Adrenal gland (tissue), 12 donors: ENCODE results near the gene NOB1. TPM values are rescaled to one million over a fixed set of nuclear protein-coding genes. Genes with fewer than 3 reads are reported as not detected.

Source experiments
- DNase-seq, 7 donors: peaks; one replicate each; pipeline ENCODE4 v3.0.0-alpha.2; 2019 to 2020
- H3K27ac ChIP-seq, 5 donors: fragments of 200-600 bp; sonication (generic) in 4 of 5; 1 replicate in 3 of 5; 2 replicates in 2 of 5; pipeline versions ENCODE4 v1.5.1 to v1.8.0; 2016 to 2020; ENCODE audit warnings: mild to moderate bottlenecking in 1 of 5
- H3K27me3 ChIP-seq: fragments of 200-600 bp; 2 replicates; pipeline ENCODE4 v1.8.0; 2021
- H3K36me3 ChIP-seq, 2 donors: fragments of 200-600 bp; replicated peaks in 1 of 2; 1 replicate in 1 of 2; 2 replicates in 1 of 2; pipeline versions ENCODE4 v1.5.1 to v1.8.0; 2018 to 2022
- H3K4me1 ChIP-seq, 2 donors: fragments of 200-600 bp; replicated peaks in 1 of 2; 1 replicate in 1 of 2; 2 replicates in 1 of 2; pipeline versions ENCODE4 v1.5.1 to v1.8.0; 2018 to 2021
- H3K4me3 ChIP-seq, 4 donors: fragments of 200-600 bp; sonication (generic) in 3 of 4; one replicate each; pipeline ENCODE4 v1.5.1; 2016 to 2018
- H3K9me3 ChIP-seq, 3 donors: fragments of 200-600 bp; sonication (generic) in 1 of 3; replicated peaks in 1 of 3; 1 replicate in 2 of 3; 2 replicates in 1 of 3; pipeline versions ENCODE4 v1.5.1 to v1.8.0; 2016 to 2021
- CTCF ChIP-seq, 6 experiments: fragments of 450-650 bp in 4 of 6; fragments of 200-600 bp in 2 of 6; sonication (generic) in 1 of 6; IDR thresholded peaks; 1 replicate in 5 of 6; 2 replicates in 1 of 6; pipeline versions ENCODE4 v1.5.1 to v1.8.0; 2016 to 2021; ENCODE audit warnings: antibody characterized with exemption in 6 of 6, mild to moderate bottlenecking in 2 of 6, moderate library complexity in 1 of 6
- POLR2A ChIP-seq, 2 donors: fragments of 450-650 bp; IDR thresholded peaks; one replicate each; pipeline ENCODE4 v1.6.1; 2017; ENCODE audit warnings: antibody characterized with exemption in 2 of 2, mild to moderate bottlenecking in 2 of 2, moderate library complexity in 1 of 2
- WGBS, 4 donors: extraction: QIAGEN DNeasy Blood & Tissue Kit in 2 of 4; methylation state at CpG; one replicate each; pipeline versions ENCODE4 v1.1.5 to v1.1.7; 2013 to 2017; 5-methylcytosine and 5-hydroxymethylcytosine counted together
- intact Hi-C, 2 donors: fragments of 100-400 bp; cut with DNase I; formaldehyde crosslinking; loops; one replicate each; pipeline versions ENCODE4 v1.14.1 to v1.15.0; 2022 to 2023
- polyA plus RNA-seq, 3 donors: library from polyadenylated mRNA; stranded (reverse); fragments of 200-250 nt in 2 of 3; fragments of 350-450 nt in 1 of 3; fragmentation: Illumina TruSeq in 1 of 3; extraction: RNeasy Lipid Tissue Mini Kit (QIAGEN cat#74804) in 1 of 3; gene quantifications; one replicate each; pipeline ENCODE4 v1.2.3, GENCODE V29; 2013 to 2014
- total RNA-seq, 9 donors: library from RNA; depleted of rRNA in 4 of 9; stranded (reverse); fragments of >200 nt in 4 of 9; fragments of 120-200 nt in 1 of 9; fragmentation: NEBNext Ultra II Directional in 1 of 9; extraction: Animal tissue kit (Norgen Biotek cat#: 25700) in 1 of 9; gene quantifications; one replicate each; pipeline versions ENCODE4 v1.1.0 to v1.2.4, GENCODE V29; 2013 to 2023
- donor health status: healthy with polysubstance abuse.
- donor health status: Bipolar disorder and iron deficiency.
- donor health status: DM: yes; HTN: yes; CAD: no.
- donor health status: DM: no; HTN: no; CAD: no.
- donor health status: DM: no; HTN: no; CAD: no.
- donor health status: DM: yes; HTN: yes; CAD: no.

Gene NOB1
- total and polyA plus RNA-seq, 12 donors, result 26.9 to 98.4 (median 70.4) TPM

GRCh38 chr16:69768666-69769065, 13.9 kb upstream of the NOB1 start:
- WGBS, 4 donors, result 85 to 96% (median 87%) methylated on average over 6 of the region's 6 CpGs
- no peak for TF ChIP-seq CTCF (IDR thresholded peaks at IDR 0.05)
- no peak for TF ChIP-seq POLR2A (IDR thresholded peaks at IDR 0.05)
- Histone ChIP-seq H3K4me3 (no peak overlapping the region), H3K9me3 (no peaks in the 10 kb centered on the region), H3K27me3 (no peaks in the 10 kb centered on the region), H3K27ac (no peak overlapping the region), H3K4me1 (peaks cover 17 to 25% of the 10 kb centered on the region in 2 donors), H3K36me3 (no peaks in the 10 kb centered on the region)
- DNase-seq, result no peak
- intact Hi-C loops, result no loop called here

GRCh38 chr16:69767459-69768229, 12.9 kb upstream of the NOB1 start:
- intact Hi-C loops, result no loop called here
- Histone ChIP-seq H3K4me1 (peaks cover 17 to 21% of the 10 kb centered on the region in 2 donors), H3K4me3 (no peak overlapping the region), H3K36me3 (no peaks in the 10 kb centered on the region), H3K9me3 (no peaks in the 10 kb centered on the region), H3K27ac (no peak overlapping the region), H3K27me3 (no peaks in the 10 kb centered on the region)
- TF ChIP-seq POLR2A (IDR thresholded peaks at IDR 0.05) (no peak), CTCF (IDR thresholded peaks at IDR 0.05) (no peak)
- no peak for DNase-seq
- 79 to 82% (median 80%) methylated on average over 5 of the region's 5 CpGs for WGBS, 4 donors

GRCh38 chr16:69763599-69763942, 8.8 kb upstream of the NOB1 start:
- H3K4me3 ChIP-seq, result peak overlapping the region in 1 of 4 donors; percentile 99
- H3K9me3 ChIP-seq, result no peaks in the 10 kb centered on the region
- peak in 2 of 7 donors; percentile 64 to 65 for DNase-seq
- H3K36me3 ChIP-seq, result no peaks in the 10 kb centered on the region
- H3K27me3 ChIP-seq, result no peaks in the 10 kb centered on the region
- peaks cover 6 to 16% of the 10 kb centered on the region in 2 donors for H3K4me1 ChIP-seq
- TF ChIP-seq POLR2A (IDR thresholded peaks at IDR 0.05) (no peak), CTCF (IDR thresholded peaks at IDR 0.05) (no peak)
- intact Hi-C loops, result no loop called here
- peak overlapping the region; percentile 71 to 98 (median 90) for H3K27ac ChIP-seq
- WGBS, 4 donors, result 21 to 26% (median 25%) methylated on average over 5 of the region's 5 CpGs

GRCh38 chr16:69762814-69763598, 8.3 kb upstream of the NOB1 start:
- intact Hi-C loops, result no loop called here
- H3K9me3 ChIP-seq, result no peaks in the 10 kb centered on the region
- H3K4me1 ChIP-seq, result peaks cover 6 to 16% of the 10 kb centered on the region in 2 donors
- H3K36me3 ChIP-seq, result no peaks in the 10 kb centered on the region
- H3K27ac ChIP-seq, result peak overlapping the region; percentile 71 to 98 (median 90)
- no peaks in the 10 kb centered on the region for H3K27me3 ChIP-seq
- peak overlapping the region; percentile 49 to 99 (median 87) for H3K4me3 ChIP-seq
- TF ChIP-seq CTCF (IDR thresholded peaks at IDR 0.05) (no peak), POLR2A (IDR thresholded peaks at IDR 0.05) (no peak)
- peak in 1 of 7 donors; percentile 33 for DNase-seq
- WGBS, 4 donors, result 3 to 5% (median 4%) methylated on average over 14 of the region's 14 CpGs
